GM19240 (cell line): ENCODE data around the gene ANKRD11.
"Not testable (repeated sequence)": the region's sequence is repeated elsewhere in the genome, so short reads cannot be mapped to it uniquely, and the experiment has no call there.

ENCODE experiments used
- DNase-seq: peaks from one replicate; pipeline ENCODE4 v3.0.0; 2011; ENCODE audit warnings: low spot score; ENCODE audit not compliant: insufficient read length

The ANKRD11 gene

DNA sequence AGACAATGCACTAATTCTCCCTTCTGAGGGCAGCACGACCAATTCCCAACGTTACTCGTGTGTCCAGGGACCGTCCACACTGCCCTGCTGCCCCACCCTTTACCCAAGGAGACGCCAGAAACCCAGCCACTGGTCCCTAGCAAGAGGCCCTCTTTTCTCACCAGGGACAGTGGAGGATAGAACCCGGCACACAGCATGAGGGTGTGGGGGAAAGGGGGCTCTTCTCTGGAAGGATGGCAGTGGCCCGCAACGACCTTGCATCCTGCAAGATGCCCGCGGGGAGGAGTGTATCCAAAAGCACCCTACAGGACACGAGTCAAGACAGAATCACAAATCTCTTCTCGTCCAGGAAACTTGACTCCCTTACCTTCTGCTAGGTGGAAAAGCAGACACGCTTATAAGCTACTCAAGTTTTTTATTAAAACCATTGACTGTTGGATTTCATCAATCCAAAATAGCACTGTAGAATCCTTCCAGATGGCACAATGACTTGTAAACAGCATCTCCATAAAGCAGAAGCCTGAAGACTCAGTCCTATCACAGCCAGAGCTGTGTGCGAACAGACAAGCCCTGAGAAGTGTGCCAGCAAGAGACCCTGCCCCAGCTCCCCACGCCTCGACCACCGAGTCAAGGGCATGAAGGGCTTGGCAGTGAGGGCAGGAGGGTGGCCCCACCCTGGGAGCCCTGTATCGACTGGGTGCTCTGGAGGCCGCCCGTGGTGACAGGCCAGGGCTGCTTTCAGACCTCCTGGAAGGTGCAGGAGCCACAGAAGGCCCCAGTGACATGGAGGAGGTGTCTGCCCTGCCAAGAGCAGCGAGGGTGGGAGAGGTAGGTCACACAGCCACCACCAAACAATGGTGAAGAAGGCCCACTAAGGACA is 103.8 kb downstream of the ANKRD11 start:
- no peak for DNase-seq

GRCh38 chr16:89385712-89386111 is 104.6 kb downstream of the ANKRD11 start:
- DNase-seq: no peak

DNA sequence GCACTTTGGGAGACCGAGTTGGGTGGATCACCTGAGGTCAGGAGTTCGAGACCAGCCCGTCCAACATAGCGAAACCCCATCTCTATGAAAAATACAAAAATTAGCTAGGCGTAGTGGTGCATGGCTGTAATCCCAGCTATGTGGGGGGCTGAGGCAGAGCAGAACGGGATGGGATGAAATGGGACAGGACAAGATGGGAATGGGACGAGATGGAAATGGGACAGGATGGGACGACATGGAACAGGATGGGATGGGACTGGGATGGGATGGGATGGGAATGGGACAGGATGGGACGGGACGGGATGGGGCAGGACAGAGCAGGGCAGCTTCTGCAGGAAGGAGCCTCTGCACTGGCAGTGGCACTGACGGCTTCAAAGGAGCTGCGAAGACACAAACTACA is 106.1 kb downstream of the ANKRD11 start:
- DNase-seq: no peak

- DNase-seq: no peak
Measured at GRCh38 chr16:89383095-89384003, 107.0 kb downstream of the ANKRD11 start.

GRCh38 chr16:89382555-89382954 is 107.8 kb downstream of the ANKRD11 start:
- not testable (repeated sequence) for DNase-seq

DNA sequence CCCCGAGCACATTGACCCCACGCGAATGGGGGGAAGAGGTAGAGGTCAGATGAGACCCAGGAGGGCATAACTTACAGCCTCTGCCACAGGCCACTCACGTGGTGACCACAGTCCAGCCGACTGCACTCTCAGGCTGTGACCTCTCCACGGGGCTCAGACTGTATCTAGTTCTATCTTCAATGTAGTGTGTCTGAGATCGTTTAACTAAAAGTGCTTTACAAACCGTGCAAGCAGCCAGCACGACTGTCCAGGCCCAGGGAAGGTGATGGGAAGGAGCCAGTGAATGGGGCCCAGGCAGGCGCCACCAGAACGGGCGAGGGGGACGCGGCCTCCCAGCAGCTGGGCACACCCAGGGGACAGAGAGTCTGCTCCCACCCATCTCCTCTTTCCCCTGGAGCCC is 108.6 kb downstream of the ANKRD11 start:
- DNase-seq: no peak

GRCh38 chr16:89380681-89381080 is 109.7 kb downstream of the ANKRD11 start:
- no peak for DNase-seq

- DNase-seq: no peak
Measured at GRCh38 chr16:89378947-89379771, 111.2 kb downstream of the ANKRD11 start.

DNA sequence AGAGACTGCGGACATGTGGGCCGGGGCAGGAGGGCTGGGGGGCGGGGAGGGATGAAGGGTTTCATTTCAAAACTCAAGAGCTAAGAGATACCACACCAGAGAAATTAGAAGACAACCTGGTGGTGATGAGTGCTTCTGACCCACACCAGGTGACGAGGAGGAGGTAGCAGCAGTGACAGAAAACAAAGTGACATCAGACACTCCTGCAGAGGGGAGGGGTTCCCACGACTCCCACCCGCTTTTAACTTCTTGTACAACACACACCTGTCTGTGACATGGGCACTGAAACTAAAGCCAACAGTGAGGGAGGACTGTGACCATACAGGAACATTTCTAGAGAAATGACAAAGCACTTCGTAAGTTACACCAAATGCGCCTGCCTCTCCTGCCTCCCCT is 112.9 kb downstream of the ANKRD11 start:
- DNase-seq: no peak

DNA sequence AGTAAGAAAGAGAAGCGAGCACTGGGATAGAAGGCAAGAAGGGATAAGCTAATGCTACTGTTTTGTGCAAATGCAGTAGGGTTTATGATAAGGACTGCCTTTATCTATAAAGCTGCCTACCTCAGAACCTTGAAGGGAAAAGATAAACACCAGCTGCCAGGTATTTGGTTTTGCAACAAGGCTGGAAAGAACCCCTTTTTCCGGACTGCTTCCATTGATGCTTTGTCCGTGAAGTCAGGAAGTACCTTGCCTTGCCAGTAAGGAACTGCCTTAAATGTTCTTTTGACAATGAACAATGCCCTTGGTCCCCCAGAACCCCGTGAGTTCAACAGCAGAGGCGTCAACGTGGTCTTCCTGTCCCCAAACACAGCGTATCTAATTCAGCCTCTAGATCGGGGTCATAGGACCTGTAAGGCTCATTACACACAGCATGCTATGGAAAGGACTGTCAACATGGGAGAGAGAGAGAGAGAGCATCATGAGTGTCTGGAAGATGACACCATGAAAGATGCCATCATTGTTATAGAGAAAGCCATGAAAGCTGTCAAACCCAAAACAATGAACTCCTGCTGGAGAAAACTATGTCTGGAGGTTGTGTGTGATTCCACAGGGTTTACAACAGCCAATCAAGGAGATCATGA is 113.4 kb downstream of the ANKRD11 start:
- no peak for DNase-seq

GRCh38 chr16:89375686-89376085 is 114.7 kb downstream of the ANKRD11 start:
- no peak for DNase-seq

- no peak for DNase-seq
Measured at GRCh38 chr16:89375021-89375420, 115.3 kb downstream of the ANKRD11 start.

DNA sequence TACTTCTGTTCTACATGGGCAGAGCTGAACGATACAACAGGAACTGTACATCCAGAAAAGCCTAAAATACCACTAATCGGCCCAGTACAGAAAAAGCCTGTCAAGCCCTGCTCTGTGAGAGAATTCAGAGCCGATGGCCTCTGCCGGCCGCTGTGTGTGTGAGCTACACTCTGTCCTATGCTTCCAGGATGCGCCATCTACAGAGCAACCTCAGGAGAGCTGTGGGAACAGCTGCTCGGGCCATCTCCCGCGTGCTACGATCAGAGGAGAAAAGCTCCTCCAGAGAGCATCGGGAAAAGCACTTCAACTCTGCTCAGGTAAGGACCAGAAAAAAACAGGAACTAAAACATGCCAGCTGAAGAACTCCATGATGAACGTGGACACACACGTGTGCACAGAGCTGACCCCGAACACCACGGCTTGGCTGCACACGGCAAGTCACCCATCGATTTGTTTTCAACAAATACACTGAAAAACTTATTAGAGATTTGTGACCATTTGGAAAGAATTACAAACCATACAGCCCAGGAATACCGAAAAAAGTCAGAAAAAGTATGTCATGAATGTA is 115.9 kb downstream of the ANKRD11 start:
- no peak for DNase-seq

GRCh38 chr16:89373355-89374110 is 116.8 kb downstream of the ANKRD11 start:
- DNase-seq: no peak

GRCh38 chr16:89371968-89372634 is 118.3 kb downstream of the ANKRD11 start:
- no peak for DNase-seq

GRCh38 chr16:89371386-89371785 is 119.0 kb downstream of the ANKRD11 start:
- no peak for DNase-seq

DNA sequence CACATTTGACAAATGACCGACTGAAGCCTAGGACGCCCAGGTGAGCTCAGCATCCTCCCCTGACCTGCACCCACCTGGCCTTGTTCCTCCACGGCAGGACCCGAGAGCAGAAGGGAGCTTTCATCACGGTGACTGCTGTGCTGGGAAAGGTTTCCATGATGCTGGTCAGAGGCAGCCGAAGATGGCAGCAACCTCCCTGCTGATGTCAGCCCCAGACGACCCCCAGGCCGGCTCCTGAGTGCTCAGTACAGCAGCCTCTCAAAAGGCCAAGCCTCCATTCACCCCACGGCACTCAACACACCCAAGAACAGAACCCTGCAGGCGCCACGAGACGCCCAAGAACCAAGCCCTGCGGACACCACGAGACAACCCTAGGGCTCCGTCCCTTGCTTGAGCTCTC is 119.8 kb downstream of the ANKRD11 start:
- no peak for DNase-seq

- no peak for DNase-seq
Measured at GRCh38 chr16:89370081-89370511, 120.3 kb downstream of the ANKRD11 start.

- DNase-seq: no peak
Measured at GRCh38 chr16:89369266-89369895, 121.0 kb downstream of the ANKRD11 start.
